Large intestine (tissue), 3 donors: ENCODE results near the gene DAP. TPM values are rescaled to one million over a fixed set of nuclear protein-coding genes. Genes with fewer than 3 reads are reported as not detected.
"Not testable (repeated sequence)": the region's sequence is repeated elsewhere in the genome, so short reads cannot be mapped to it uniquely, and the experiment has no call there.

Experiments used
- DNase-seq, 2 donors: peaks; one replicate each; pipeline versions ENCODE4 v3.0.0 to v3.0.0-alpha.2; 2013
- H3K27ac ChIP-seq: one replicate; pipeline ENCODE4 v1.5.1; 2013; ENCODE audit warnings: low read length
- H3K27me3 ChIP-seq: 2 replicates; pipeline ENCODE4 v1.6.1; 2013; ENCODE audit warnings: low read length; ENCODE audit not compliant: control insufficient read depth, insufficient read depth
- H3K36me3 ChIP-seq: 2 replicates; pipeline ENCODE4 v1.6.1; 2013; ENCODE audit warnings: low read length; ENCODE audit not compliant: control insufficient read depth, insufficient read depth
- H3K4me1 ChIP-seq: one replicate; pipeline ENCODE4 v1.6.1; 2013; ENCODE audit warnings: low read length; ENCODE audit not compliant: control insufficient read depth, insufficient read depth
- H3K4me3 ChIP-seq: one replicate; pipeline ENCODE4 v1.5.1; 2013; ENCODE audit warnings: low read length
- H3K9me3 ChIP-seq: one replicate; pipeline ENCODE4 v1.6.1; 2013; ENCODE audit warnings: mild to moderate bottlenecking, low read depth, low read length, moderate library complexity; ENCODE audit not compliant: control insufficient read depth
- WGBS: methylation state at CpG from one replicate; pipeline ENCODE4 v1.1.5; 2013; ENCODE audit warnings: low lambda C conversion rate; ENCODE audit not compliant: insufficient coverage; 5-methylcytosine and 5-hydroxymethylcytosine counted together
- polyA plus RNA-seq: library from polyadenylated mRNA; unstranded; fragments of 120-200 nt; gene quantifications from one replicate; pipeline ENCODE4 v1.2.1, GENCODE V29; 2013

Gene DAP
- polyA plus RNA-seq, 1 donor = 77.1 TPM

GRCh38 chr5:10632110-10632761 lies 128.8 kb downstream of the DAP start:
- peaks cover 27% of the 10 kb centered on the region for H3K27me3 ChIP-seq
- DNase-seq = no peak
- WGBS = no CpG with 5 or more reads among the region's 23 CpGs
- no peaks in the 10 kb centered on the region for H3K9me3 ChIP-seq
- no peak overlapping the region for H3K4me3 ChIP-seq
- no peaks in the 10 kb centered on the region for H3K36me3 ChIP-seq
- H3K27ac ChIP-seq = no peak overlapping the region
- peaks cover 6% of the 10 kb centered on the region for H3K4me1 ChIP-seq

GRCh38 chr5:10631316-10631996 lies 129.6 kb downstream of the DAP start:
- Histone ChIP-seq H3K9me3 (no peaks in the 10 kb centered on the region), H3K27ac (no peak overlapping the region), H3K4me3 (no peak overlapping the region), H3K27me3 (peaks cover 23% of the 10 kb centered on the region), H3K36me3 (no peaks in the 10 kb centered on the region), H3K4me1 (peaks cover 8% of the 10 kb centered on the region)
- no CpG with 5 or more reads among the region's 18 CpGs for WGBS
- DNase-seq = no peak

DNA sequence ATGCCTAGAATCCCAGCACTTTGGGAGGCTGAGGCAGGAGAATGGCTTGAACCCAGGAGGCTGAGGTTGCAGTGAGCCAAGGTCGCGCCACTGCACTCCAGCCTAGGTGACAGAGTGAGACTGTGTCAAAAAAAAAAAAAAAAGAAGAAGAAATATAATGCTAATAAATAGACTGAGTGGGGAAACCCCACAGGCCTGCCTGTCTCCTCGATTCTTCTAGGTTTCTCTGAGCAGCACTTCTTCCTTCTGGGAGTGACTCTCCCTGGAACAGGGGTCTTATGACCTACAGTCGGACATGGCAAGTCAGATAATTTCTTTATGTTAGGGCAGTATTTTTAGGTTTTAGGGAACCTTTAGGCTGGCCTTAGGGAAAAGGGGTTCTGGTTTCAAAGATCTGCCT lies 130.3 kb downstream of the DAP start:
- H3K4me1 ChIP-seq, H3K9me3 ChIP-seq, DNase-seq, H3K36me3 ChIP-seq, H3K4me3 ChIP-seq, H3K27ac ChIP-seq: not testable (repeated sequence)
- WGBS = no CpG with 5 or more reads among the region's 4 CpGs
- H3K27me3 ChIP-seq = peaks cover 16% of the 10 kb centered on the region

GRCh38 chr5:10630126-10630525 lies 130.9 kb downstream of the DAP start:
- H3K4me3 ChIP-seq = no peak overlapping the region
- H3K4me1 ChIP-seq = peaks cover 8% of the 10 kb centered on the region
- no CpG with 5 or more reads among the region's 5 CpGs for WGBS

DNA sequence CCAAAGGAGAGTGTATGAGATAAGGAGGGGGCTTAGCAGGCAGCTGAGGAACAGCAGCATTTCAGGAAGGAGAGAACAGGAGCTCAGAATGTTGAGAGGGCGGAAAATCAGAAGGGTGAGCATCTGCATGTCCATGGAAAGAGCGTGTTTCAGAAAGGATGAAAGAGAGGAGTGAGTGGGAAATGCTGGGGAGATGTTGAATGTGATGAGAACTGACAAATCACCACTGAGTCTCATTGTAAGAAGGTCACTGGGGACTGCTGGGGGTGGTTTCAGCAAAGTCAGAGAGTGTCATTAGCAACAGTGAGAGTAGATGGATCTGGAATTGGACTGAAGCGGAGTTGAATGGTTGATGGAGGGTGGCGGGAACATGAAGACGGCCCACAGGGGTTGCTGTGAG lies 131.4 kb downstream of the DAP start:
- no peaks in the 10 kb centered on the region for H3K9me3 ChIP-seq
- DNase-seq = no peak
- 90% methylated on average over 2 of the region's 5 CpGs for WGBS
- no peak overlapping the region for H3K4me3 ChIP-seq
- H3K4me1 ChIP-seq = peaks cover 8% of the 10 kb centered on the region
- peaks cover 10% of the 10 kb centered on the region for H3K27me3 ChIP-seq
- H3K27ac ChIP-seq = no peak overlapping the region
- no peaks in the 10 kb centered on the region for H3K36me3 ChIP-seq

More at GRCh38 chr5:10630126-10630525, 130.9 kb downstream of the DAP start:
- no peak for DNase-seq
- no peaks in the 10 kb centered on the region for H3K36me3 ChIP-seq
- H3K9me3 ChIP-seq = no peaks in the 10 kb centered on the region
- H3K27me3 ChIP-seq = peaks cover 10% of the 10 kb centered on the region
- no peak overlapping the region for H3K27ac ChIP-seq

Other genes with a start within 250 kb of the DAP start
- 0.88 TPM for gene ANKRD33B, start 197.2 kb downstream of the DAP start, polyA plus RNA-seq